Psoas muscle (tissue), 8 donors: ENCODE data around the gene DENND1B. TPM values are rescaled to one million over a fixed set of nuclear protein-coding genes. Genes with fewer than 3 reads are reported as not detected.

Experiments used
- ATAC-seq, 4 donors: fragments of 200-7000 bp; cut with Tn5 transposase; one replicate each; pipeline ENCODE4 v1.9.1; 2020; ENCODE audit warnings: moderate library complexity in 3 of 4, mild to moderate bottlenecking in 2 of 4
- DNase-seq, 2 donors: peaks; one replicate each; pipeline ENCODE4 v3.0.0-alpha.2; 2020
- H3K27ac ChIP-seq: fragments of 200-600 bp; one replicate; pipeline ENCODE4 v1.8.0; 2022
- H3K27me3 ChIP-seq, 3 donors: fragments of 200-600 bp in 1 of 3; one replicate each; pipeline versions ENCODE4 v1.6.1 to v1.8.0; 2013 to 2022; ENCODE audit warnings: low read length in 2 of 3, mild to moderate bottlenecking in 2 of 3, moderate library complexity in 1 of 3; ENCODE audit not compliant: insufficient read depth in 3 of 3
- H3K36me3 ChIP-seq, 2 donors: fragments of 200-600 bp in 1 of 2; one replicate each; pipeline versions ENCODE4 v1.6.1 to v1.8.0; 2013 to 2022; ENCODE audit warnings: low read depth in 1 of 2, mild to moderate bottlenecking in 1 of 2, moderate library complexity in 1 of 2; ENCODE audit not compliant: insufficient read depth in 1 of 2
- H3K4me1 ChIP-seq: fragments of 200-600 bp; one replicate; pipeline ENCODE4 v1.8.0; 2022
- H3K4me3 ChIP-seq: fragments of 200-600 bp; one replicate; pipeline ENCODE4 v1.8.0; 2022; ENCODE audit warnings: mild to moderate bottlenecking
- H3K9me3 ChIP-seq: fragments of 200-600 bp; one replicate; pipeline ENCODE4 v1.8.0; 2022
- CTCF ChIP-seq: fragments of 200-600 bp; IDR thresholded peaks from one replicate; pipeline ENCODE4 v1.8.0; 2022; ENCODE audit warnings: antibody characterized with exemption
- WGBS, 3 donors: extraction: QIAGEN DNeasy Blood & Tissue Kit; methylation state at CpG; one replicate each; pipeline versions ENCODE4 v1.1.6 to v1.1.7; 2013; 5-methylcytosine and 5-hydroxymethylcytosine counted together
- intact Hi-C, 2 donors: fragments of 100-400 bp; cut with DNase I; formaldehyde crosslinking; loops; one replicate each; pipeline versions ENCODE4 v1.11.0 to v1.14.2; 2022
- polyA plus RNA-seq, 3 donors: library from polyadenylated mRNA; stranded (reverse); fragments of 200-250 nt; gene quantifications; one replicate each; pipeline ENCODE4 v1.2.3, GENCODE V29; 2013
- total RNA-seq, 4 donors: library from RNA; stranded (reverse); fragmentation: NEBNext Ultra II Directional in 2 of 4; extraction: Animal tissue kit (Norgen Biotek cat#: 25700) in 2 of 4; gene quantifications; one replicate each; pipeline versions ENCODE4 v1.2.1 to v1.2.4, GENCODE V29; 2021 to 2023
- donor health status: healthy with polysubstance abuse.
- donor health status: DM: no; HTN: no; CAD: no; lungs with moderate emphysema.
- donor health status: Bipolar disorder and iron deficiency.
- donor health status: healthy.
- donor health status: DM: yes; HTN: yes; CAD: no.
- donor health status: DM: no; HTN: no; CAD: no.
- donor health status: DM: no; HTN: no; CAD: no.
- donor health status: DM: yes; HTN: yes; CAD: no.

DENND1B gene
- total and polyA plus RNA-seq, 7 donors, result 1.4 to 11.5 (median 6.2) TPM

DNA sequence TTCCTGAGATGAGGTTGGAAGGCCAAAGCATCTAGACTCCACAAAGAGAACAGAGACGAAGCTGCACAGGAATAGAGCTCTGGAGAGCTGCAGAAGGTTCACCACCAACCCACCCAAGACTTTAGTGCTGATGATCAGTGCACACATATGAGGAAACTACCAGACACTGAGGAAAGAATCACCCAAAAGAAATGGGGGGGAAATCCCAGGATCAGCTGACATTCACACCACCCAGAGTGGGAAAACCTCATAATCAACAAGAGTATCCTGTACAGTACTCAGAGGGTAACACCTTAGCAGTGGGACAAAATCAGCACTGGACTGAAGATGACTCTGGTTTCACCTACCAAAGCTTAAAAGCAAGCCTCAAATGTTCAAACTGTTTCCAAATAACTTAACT lies 36.4 kb downstream of the DENND1B start:
- no peaks in the 10 kb centered on the region for H3K27me3 ChIP-seq
- ATAC-seq, result no peak
- no peak overlapping the region for H3K4me3 ChIP-seq
- 0 to 52% (median 43%) methylated on average over 1 of the region's 1 CpG for WGBS, 3 donors
- DNase-seq, result no peak
- no peak overlapping the region for H3K27ac ChIP-seq
- peaks cover 16% of the 10 kb centered on the region for H3K4me1 ChIP-seq
- no peaks in the 10 kb centered on the region for H3K9me3 ChIP-seq
- intact Hi-C loops, result no loop called here
- no peaks in the 10 kb centered on the region for H3K36me3 ChIP-seq
- no peak for TF ChIP-seq CTCF

DNA sequence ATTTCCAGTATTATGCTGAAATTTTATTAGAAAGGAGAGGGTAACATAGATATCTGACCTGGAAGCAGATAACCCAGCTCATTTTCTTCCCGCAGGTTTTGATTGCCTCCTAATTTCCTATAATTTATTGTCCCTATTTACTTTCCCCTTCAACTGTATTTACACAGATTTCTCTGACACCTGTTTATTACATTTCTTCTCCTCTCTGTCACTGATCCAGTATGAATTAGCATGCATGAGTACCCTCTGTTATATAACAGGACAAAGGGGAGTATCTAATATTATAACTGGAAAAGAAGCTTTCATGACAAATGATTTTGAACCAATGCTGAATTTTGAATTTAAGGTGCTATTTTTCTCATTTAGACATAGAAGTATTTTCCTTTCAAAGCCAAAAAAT lies 37.4 kb downstream of the DENND1B start:
- TF ChIP-seq CTCF, result no peak
- no peaks in the 10 kb centered on the region for H3K36me3 ChIP-seq
- no peaks in the 10 kb centered on the region for H3K9me3 ChIP-seq
- no peak overlapping the region for H3K27ac ChIP-seq
- intact Hi-C loops, result no loop called here
- H3K4me1 ChIP-seq, result peaks cover 16% of the 10 kb centered on the region
- ATAC-seq (no peak), DNase-seq (no peak)
- WGBS, 3 donors, result 12 to 26% (median 21%) methylated on average over 1 of the region's 1 CpG
- H3K4me3 ChIP-seq, result no peak overlapping the region
- no peaks in the 10 kb centered on the region for H3K27me3 ChIP-seq

- no peak overlapping the region for H3K4me3 ChIP-seq
Measured at GRCh38 chr1:197736685-197737084, 38.6 kb downstream of the DENND1B start.

GRCh38 chr1:197735461-197735860 lies 39.8 kb downstream of the DENND1B start:
- TF ChIP-seq CTCF, result no peak
- ATAC-seq, result no peak

More at GRCh38 chr1:197736685-197737084, 38.6 kb downstream of the DENND1B start:
- peaks cover 16% of the 10 kb centered on the region for H3K4me1 ChIP-seq
- H3K27me3 ChIP-seq, result no peaks in the 10 kb centered on the region
- no peak for TF ChIP-seq CTCF
- intact Hi-C loops, result no loop called here
- no peak for DNase-seq
- 79 to 91% (median 81%) methylated on average over 1 of the region's 1 CpG for WGBS, 3 donors
- H3K27ac ChIP-seq, result no peak overlapping the region
- H3K36me3 ChIP-seq, result no peaks in the 10 kb centered on the region
- H3K9me3 ChIP-seq, result no peaks in the 10 kb centered on the region
- no peak for ATAC-seq

GRCh38 chr1:197733324-197733723 lies 42.0 kb downstream of the DENND1B start:
- Histone ChIP-seq H3K27me3 (no peaks in the 10 kb centered on the region), H3K9me3 (no peaks in the 10 kb centered on the region), H3K4me1 (peaks cover 7% of the 10 kb centered on the region), H3K36me3 (no peaks in the 10 kb centered on the region), H3K4me3 (no peak overlapping the region), H3K27ac (no peak overlapping the region)
- DNase-seq (no peak), ATAC-seq (no peak)
- no peak for TF ChIP-seq CTCF
- WGBS, 3 donors, result 50 to 70% (median 64%) methylated on average over 5 of the region's 5 CpGs
- intact Hi-C loops, result no loop called here

More at GRCh38 chr1:197735461-197735860, 39.8 kb downstream of the DENND1B start:
- peaks cover 16% of the 10 kb centered on the region for H3K4me1 ChIP-seq
- 96 to 98% (median 97%) methylated on average over 16 of the region's 16 CpGs for WGBS, 3 donors
- no peaks in the 10 kb centered on the region for H3K9me3 ChIP-seq
- no peaks in the 10 kb centered on the region for H3K27me3 ChIP-seq
- intact Hi-C loops, result no loop called here
- no peak overlapping the region for H3K27ac ChIP-seq
- no peak for DNase-seq
- no peaks in the 10 kb centered on the region for H3K36me3 ChIP-seq
- no peak overlapping the region for H3K4me3 ChIP-seq
